HCT116 (cell line): Measurements from ENCODE around the gene CDKAL1. TPM values are rescaled to one million over a fixed set of nuclear protein-coding genes. Genes with fewer than 3 reads are reported as not detected.

Experiments used
- ATAC-seq: fragments of 200-7000 bp; cut with Tn5 transposase; 2 replicates; pipeline ENCODE4 v1.9.1; 2020; ENCODE audit warnings: mild to moderate bottlenecking, moderate library complexity
- BruUV-seq: library from RNA; stranded (reverse); fragments of 400-500 nt; replicated peaks from 2 replicates; lab custom pipeline; 2021; lab: Mats Ljungman, UMichigan
- CTCF ChIA-PET: fragments of 300-600 bp; sonication (Branson Sonifier 250); formaldehyde crosslinking; loops from one replicate; lab custom pipeline; 2021; ENCODE audit warnings: antibody characterized with exemption; lab: Charles Lee
- POLR2A ChIA-PET: fragments of 300-600, 350-600 bp; sonication (Branson Sonifier 250); formaldehyde crosslinking; loops from one replicate; lab custom pipeline; 2021; ENCODE audit warnings: antibody characterized with exemption; lab: Charles Lee
- RAD21 ChIA-PET, 2 experiments: fragments of 300-600 bp; sonication (Branson Sonifier 250); formaldehyde crosslinking; loops; one replicate each; lab custom pipeline; 2023; ENCODE audit warnings: low total read pairs in 2 of 2; ENCODE audit not compliant: uncharacterized antibody in 2 of 2, unreplicated experiment in 2 of 2, low non-redundant PET in 1 of 2; lab: Charles Lee
- DNase-seq: peaks from one replicate; pipeline ENCODE4 v3.0.0-alpha.2; 2010; ENCODE audit warnings: low read depth, low spot score
- H2AFZ ChIP-seq: fragments of 200-600 bp; shearing (Covaris generic), sonication (generic); 2 replicates; pipeline ENCODE4 v1.6.1; 2017; ENCODE audit warnings: low read depth, mixed run types, mixed read lengths, antibody characterized with exemption, low read length; ENCODE audit not compliant: poor library complexity, severe bottlenecking
- H3K27ac ChIP-seq: 2 replicates; pipeline ENCODE4 v1.5.1; 2012; ENCODE audit warnings: low read depth, low read length
- H3K27me3 ChIP-seq: fragments of 200-600 bp; sonication (generic); 2 replicates; pipeline ENCODE4 v1.6.1; 2016; ENCODE audit warnings: mixed run types, low read length, mixed read lengths; ENCODE audit not compliant: insufficient read depth
- H3K36me3 ChIP-seq, 2 experiments: fragments of 200-500 bp in 1 of 2; fragments of 200-600 bp in 1 of 2; sonication (Bioruptor generic) in 1 of 2; sonication (generic) in 1 of 2; 2 replicates each; pipeline versions ENCODE4 v1.5.1 to v1.6.1; 2014 to 2016; ENCODE audit warnings: low read length in 2 of 2, inconsistent platforms in 1 of 2, mixed read lengths in 1 of 2, mixed run types in 1 of 2; ENCODE audit not compliant: insufficient read depth in 2 of 2, control insufficient read depth in 1 of 2
- H3K4me1 ChIP-seq, 2 experiments: fragments of 200-600 bp in 1 of 2; sonication (generic) in 1 of 2; 2 replicates each; pipeline versions ENCODE4 v1.5.1 to v1.6.1; 2012 to 2017; ENCODE audit warnings: low read length in 2 of 2, inconsistent platforms in 1 of 2, mild to moderate bottlenecking in 1 of 2, mixed read lengths in 1 of 2, mixed run types in 1 of 2, moderate library complexity in 1 of 2; ENCODE audit not compliant: insufficient read depth in 2 of 2, control insufficient read depth in 1 of 2
- H3K4me2 ChIP-seq: fragments of 200-600 bp; sonication (generic); 2 replicates; pipeline ENCODE4 v1.6.1; 2017; ENCODE audit warnings: mixed run types, low read length, mixed read lengths
- H3K4me3 ChIP-seq, 2 experiments: fragments of 200-600 bp in 1 of 2; sonication (generic) in 1 of 2; replicated peaks in 1 of 2; 2 replicates each; pipeline ENCODE4 v1.5.1; 2011 to 2016; ENCODE audit warnings: low read length in 2 of 2, control low read depth in 1 of 2, low read depth in 1 of 2, mild to moderate bottlenecking in 1 of 2, mixed read lengths in 1 of 2, mixed run types in 1 of 2
- H3K79me2 ChIP-seq: fragments of 200-600 bp; sonication (generic); 2 replicates; pipeline ENCODE4 v1.6.1; 2017; ENCODE audit warnings: mild to moderate bottlenecking, mixed run types, low read length, moderate library complexity, mixed read lengths; ENCODE audit not compliant: insufficient read depth
- H3K9ac ChIP-seq: fragments of 200-600 bp; sonication (generic); 2 replicates; pipeline ENCODE4 v1.6.1; 2016; ENCODE audit warnings: low read length, mixed read lengths
- H3K9me2 ChIP-seq: fragments of 200-600 bp; sonication (generic), shearing (Covaris generic); 2 replicates; pipeline ENCODE4 v1.6.1; 2017; ENCODE audit warnings: mixed run types, mild to moderate bottlenecking, moderate library complexity; ENCODE audit not compliant: insufficient read depth
- H3K9me3 ChIP-seq, 2 experiments: fragments of 200-500 bp in 1 of 2; fragments of 200-600 bp in 1 of 2; sonication (Bioruptor generic) in 1 of 2; sonication (generic) in 1 of 2; 2 replicates each; pipeline ENCODE4 v1.6.1; 2014 to 2017; ENCODE audit warnings: low read length in 2 of 2, mixed read lengths in 2 of 2, inconsistent platforms in 1 of 2, low read depth in 1 of 2, mild to moderate bottlenecking in 1 of 2, mixed run types in 1 of 2, moderate library complexity in 1 of 2; ENCODE audit not compliant: control insufficient read depth in 1 of 2, insufficient read depth in 1 of 2
- H4K20me1 ChIP-seq: fragments of 200-600 bp; sonication (generic), shearing (Covaris generic); 2 replicates; pipeline ENCODE4 v1.6.1; 2017; ENCODE audit warnings: mixed run types, mild to moderate bottlenecking, moderate library complexity; ENCODE audit not compliant: insufficient read depth
- CBX3 ChIP-seq: IDR thresholded peaks from 2 replicates; pipeline ENCODE4 v1.6.1; 2012; ENCODE audit warnings: low read depth
- CEBPB ChIP-seq: IDR thresholded peaks from 2 replicates; pipeline ENCODE4 v1.6.1; 2012; ENCODE audit warnings: low read depth
- ELF1 ChIP-seq: IDR thresholded peaks from 2 replicates; pipeline ENCODE4 v1.6.1; 2012; ENCODE audit warnings: low read depth, borderline replicate concordance
- EZH2phosphoT487 ChIP-seq: fragments of 200-600 bp; IDR thresholded peaks from 2 replicates; pipeline ENCODE4 v1.6.1; 2018; ENCODE audit warnings: antibody characterized with exemption, borderline replicate concordance
- JUND ChIP-seq: IDR thresholded peaks from 2 replicates; pipeline ENCODE4 v1.6.1; 2012
- POLR2A ChIP-seq: IDR thresholded peaks from 2 replicates; pipeline ENCODE4 v1.7.0; 2011; ENCODE audit warnings: borderline replicate concordance; ENCODE audit not compliant: insufficient read depth, insufficient read length; ENCODE audit errors: extremely low read depth
- POLR2AphosphoS5 ChIP-seq: IDR thresholded peaks from 2 replicates; pipeline ENCODE4 v1.6.1; 2011; ENCODE audit warnings: mild to moderate bottlenecking, low read depth, low read length, moderate library complexity
- RAD21 ChIP-seq: IDR thresholded peaks from 2 replicates; pipeline ENCODE4 v1.6.1; 2012; ENCODE audit warnings: low read depth, mild to moderate bottlenecking
- SIN3A ChIP-seq: IDR thresholded peaks from 2 replicates; pipeline ENCODE4 v1.6.1; 2012; ENCODE audit warnings: low read depth
- SP1 ChIP-seq: IDR thresholded peaks from 2 replicates; pipeline ENCODE4 v1.6.1; 2012; ENCODE audit warnings: low read depth
- SRF ChIP-seq: IDR thresholded peaks from 2 replicates; pipeline ENCODE4 v1.6.1; 2012; ENCODE audit warnings: low read depth
- YY1 ChIP-seq: IDR thresholded peaks from 2 replicates; pipeline ENCODE4 v1.6.1; 2011; ENCODE audit warnings: low read length, low read depth, moderate library complexity, mild to moderate bottlenecking; ENCODE audit not compliant: insufficient replicate concordance; ENCODE audit errors: extremely low read depth
- ZFX ChIP-seq: fragments of 450-650 bp; IDR thresholded peaks from 2 replicates; pipeline ENCODE4 v1.6.1; 2017
- intact Hi-C: fragments of 100-400 bp; cut with micrococcal nuclease; formaldehyde crosslinking; loops from 2 replicates; pipeline ENCODE4 v1.10.0; 2022
- total RNA-seq: library from RNA; stranded (reverse); gene quantifications from one replicate; pipeline ENCODE4 v1.2.1, GENCODE V29; 2021; ENCODE audit not compliant: unreplicated experiment
- TF ChIP-seq, protein P1 (sequence below): IDR thresholded peaks from 2 replicates; pipeline ENCODE4 v1.6.1; 2012
- TF ChIP-seq, protein P2 (sequence below): IDR thresholded peaks from 2 replicates; pipeline ENCODE4 v1.6.1; 2012; ENCODE audit warnings: low read depth
- TF ChIP-seq, protein P3 (sequence below), 3 experiments: fragments of 200-600 bp in 1 of 3; sonication (generic) in 1 of 3; IDR thresholded peaks in 2 of 3; conservative IDR thresholded peaks in 1 of 3; 2 replicates each; pipeline ENCODE4 v1.5.1; 2012 to 2017; ENCODE audit warnings: low read depth in 2 of 3, low read length in 2 of 3, antibody characterized with exemption in 1 of 3, borderline replicate concordance in 1 of 3, control low read depth in 1 of 3, mild to moderate bottlenecking in 1 of 3, mixed read lengths in 1 of 3, mixed run types in 1 of 3, moderate library complexity in 1 of 3; ENCODE audit not compliant: insufficient read depth in 1 of 3
- TF ChIP-seq, protein P4 (sequence below): IDR thresholded peaks from 2 replicates; pipeline ENCODE4 v1.6.1; 2012

CDKAL1 gene
- total RNA-seq, 1 experiment from 2014 or later, result 14.9 TPM

DNA sequence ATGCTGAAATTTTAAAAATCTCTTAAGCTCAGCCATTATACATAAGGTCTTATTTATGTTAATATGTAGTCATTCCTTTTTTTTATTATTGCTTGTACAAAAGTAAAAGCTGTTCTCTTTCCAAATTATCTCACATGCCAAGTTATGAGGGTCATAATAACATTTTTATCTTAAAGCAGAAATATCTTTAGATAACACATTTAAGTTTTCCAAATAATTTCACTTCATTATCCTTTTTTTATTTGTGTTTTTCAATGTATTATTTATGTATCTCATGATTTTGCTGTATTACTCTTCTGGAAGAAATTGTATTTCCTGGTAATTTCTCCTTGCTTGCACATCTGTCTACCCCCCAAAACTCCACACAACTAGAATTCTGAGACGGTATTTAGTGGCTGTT lies 598.2 kb downstream of the CDKAL1 start (continued):
- TF ChIP-seq CEBPB (no peak), SIN3A (no peak), ELF1 (no peak), POLR2A (no peak), SRF (no peak), ZFX (no peak), EZH2phosphoT487 (no peak), POLR2AphosphoS5 (no peak)
- TF ChIP-seq, protein P1, sequence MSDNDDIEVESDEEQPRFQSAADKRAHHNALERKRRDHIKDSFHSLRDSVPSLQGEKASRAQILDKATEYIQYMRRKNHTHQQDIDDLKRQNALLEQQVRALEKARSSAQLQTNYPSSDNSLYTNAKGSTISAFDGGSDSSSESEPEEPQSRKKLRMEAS, result no peak
- TF ChIP-seq, all 23 proteins: peak for 0

DNA sequence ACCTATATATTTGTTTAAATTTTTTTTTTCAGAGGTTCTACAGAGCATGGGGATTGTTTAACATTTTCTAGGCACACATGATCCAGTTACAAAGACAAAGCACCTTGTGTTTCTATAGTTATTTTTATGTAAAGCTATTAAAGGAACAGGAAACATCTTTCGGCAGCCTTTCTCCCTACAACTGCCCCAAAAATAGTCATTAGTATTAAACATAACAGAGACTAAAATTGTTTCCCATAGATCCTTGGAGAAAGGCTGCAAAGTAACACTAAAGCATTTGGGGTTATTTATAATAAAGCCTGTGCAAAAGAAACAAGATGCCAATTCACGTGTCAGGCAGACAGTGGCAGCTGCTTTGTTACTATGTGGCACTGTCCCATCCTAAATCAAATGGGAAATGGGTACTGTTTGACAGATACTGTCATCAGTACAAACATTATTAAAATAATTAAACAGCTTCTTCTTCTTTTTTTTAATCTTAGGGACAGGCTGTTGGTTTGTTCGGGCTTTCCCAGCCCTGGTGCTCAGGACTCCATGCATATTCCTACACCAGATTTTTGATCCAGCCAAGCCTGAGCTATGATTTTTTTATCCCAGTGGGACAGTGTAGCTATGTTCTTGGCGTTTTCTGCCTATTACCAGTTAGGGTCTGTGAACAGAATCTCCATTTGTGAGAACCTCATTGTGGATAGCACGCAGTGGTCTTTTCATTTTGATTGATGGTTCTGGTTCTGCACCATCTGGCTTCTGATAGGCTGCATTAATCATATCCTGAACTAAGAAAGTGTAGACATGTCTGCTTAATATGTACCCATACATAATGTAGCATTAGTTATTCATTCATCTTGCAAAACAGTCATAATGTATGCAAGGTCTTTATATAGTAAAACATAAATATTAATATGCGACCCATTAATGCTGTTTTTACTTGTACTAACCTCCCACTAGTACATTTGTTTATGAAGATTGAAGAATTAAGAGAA lies 598.9 kb downstream of the CDKAL1 start:
- RAD21 ChIA-PET, result no interaction called here

More for the DNA sequence above, 598.9 kb downstream of the CDKAL1 start:
- H4K20me1 ChIP-seq, result no peaks in the 10 kb centered on the region
- H3K9ac ChIP-seq, result no peak overlapping the region
- H3K4me2 ChIP-seq, result no peak overlapping the region
- no peak overlapping the region for H3K27ac ChIP-seq
- H3K9me3 ChIP-seq, result no peaks in the 10 kb centered on the region
- intact Hi-C loops, result no loop called here
- no peak overlapping the region for H2AFZ ChIP-seq
- ChIA-PET POLR2A (no interaction called here), CTCF (interaction anchor here (1.0 kb wide), 1 partner anchor 10 kb away, joined by 3 read pairs; no protein-coding TSS in a partner anchor)
- DNase-seq (no peak), ATAC-seq (no peak)
- no peaks in the 10 kb centered on the region for H3K4me1 ChIP-seq
- H3K79me2 ChIP-seq, result no peaks in the 10 kb centered on the region
- H3K27me3 ChIP-seq, result no peaks in the 10 kb centered on the region
- no peaks in the 10 kb centered on the region for H3K36me3 ChIP-seq
- BruUV-seq, result no TSS peak
- H3K9me2 ChIP-seq, result no peaks in the 10 kb centered on the region
- TF ChIP-seq, protein P2, sequence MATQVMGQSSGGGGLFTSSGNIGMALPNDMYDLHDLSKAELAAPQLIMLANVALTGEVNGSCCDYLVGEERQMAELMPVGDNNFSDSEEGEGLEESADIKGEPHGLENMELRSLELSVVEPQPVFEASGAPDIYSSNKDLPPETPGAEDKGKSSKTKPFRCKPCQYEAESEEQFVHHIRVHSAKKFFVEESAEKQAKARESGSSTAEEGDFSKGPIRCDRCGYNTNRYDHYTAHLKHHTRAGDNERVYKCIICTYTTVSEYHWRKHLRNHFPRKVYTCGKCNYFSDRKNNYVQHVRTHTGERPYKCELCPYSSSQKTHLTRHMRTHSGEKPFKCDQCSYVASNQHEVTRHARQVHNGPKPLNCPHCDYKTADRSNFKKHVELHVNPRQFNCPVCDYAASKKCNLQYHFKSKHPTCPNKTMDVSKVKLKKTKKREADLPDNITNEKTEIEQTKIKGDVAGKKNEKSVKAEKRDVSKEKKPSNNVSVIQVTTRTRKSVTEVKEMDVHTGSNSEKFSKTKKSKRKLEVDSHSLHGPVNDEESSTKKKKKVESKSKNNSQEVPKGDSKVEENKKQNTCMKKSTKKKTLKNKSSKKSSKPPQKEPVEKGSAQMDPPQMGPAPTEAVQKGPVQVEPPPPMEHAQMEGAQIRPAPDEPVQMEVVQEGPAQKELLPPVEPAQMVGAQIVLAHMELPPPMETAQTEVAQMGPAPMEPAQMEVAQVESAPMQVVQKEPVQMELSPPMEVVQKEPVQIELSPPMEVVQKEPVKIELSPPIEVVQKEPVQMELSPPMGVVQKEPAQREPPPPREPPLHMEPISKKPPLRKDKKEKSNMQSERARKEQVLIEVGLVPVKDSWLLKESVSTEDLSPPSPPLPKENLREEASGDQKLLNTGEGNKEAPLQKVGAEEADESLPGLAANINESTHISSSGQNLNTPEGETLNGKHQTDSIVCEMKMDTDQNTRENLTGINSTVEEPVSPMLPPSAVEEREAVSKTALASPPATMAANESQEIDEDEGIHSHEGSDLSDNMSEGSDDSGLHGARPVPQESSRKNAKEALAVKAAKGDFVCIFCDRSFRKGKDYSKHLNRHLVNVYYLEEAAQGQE, result no peak
- no peak for TF ChIP-seq SP1
- TF ChIP-seq, protein P3, sequence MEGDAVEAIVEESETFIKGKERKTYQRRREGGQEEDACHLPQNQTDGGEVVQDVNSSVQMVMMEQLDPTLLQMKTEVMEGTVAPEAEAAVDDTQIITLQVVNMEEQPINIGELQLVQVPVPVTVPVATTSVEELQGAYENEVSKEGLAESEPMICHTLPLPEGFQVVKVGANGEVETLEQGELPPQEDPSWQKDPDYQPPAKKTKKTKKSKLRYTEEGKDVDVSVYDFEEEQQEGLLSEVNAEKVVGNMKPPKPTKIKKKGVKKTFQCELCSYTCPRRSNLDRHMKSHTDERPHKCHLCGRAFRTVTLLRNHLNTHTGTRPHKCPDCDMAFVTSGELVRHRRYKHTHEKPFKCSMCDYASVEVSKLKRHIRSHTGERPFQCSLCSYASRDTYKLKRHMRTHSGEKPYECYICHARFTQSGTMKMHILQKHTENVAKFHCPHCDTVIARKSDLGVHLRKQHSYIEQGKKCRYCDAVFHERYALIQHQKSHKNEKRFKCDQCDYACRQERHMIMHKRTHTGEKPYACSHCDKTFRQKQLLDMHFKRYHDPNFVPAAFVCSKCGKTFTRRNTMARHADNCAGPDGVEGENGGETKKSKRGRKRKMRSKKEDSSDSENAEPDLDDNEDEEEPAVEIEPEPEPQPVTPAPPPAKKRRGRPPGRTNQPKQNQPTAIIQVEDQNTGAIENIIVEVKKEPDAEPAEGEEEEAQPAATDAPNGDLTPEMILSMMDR (IDR thresholded peaks at IDR 0.05 in 2 of 3, conservative IDR thresholded peaks at IDR 0.05 in 1 of 3; ENCODE audit: borderline replicate concordance in 1 of 3, insufficient read depth in 1 of 3, low read depth in 2 of 3, low read length in 2 of 3), result no peak
- TF ChIP-seq CEBPB, result no peak
- TF ChIP-seq YY1, result no peak
- no peak for TF ChIP-seq SIN3A
- no peak for TF ChIP-seq POLR2A
- TF ChIP-seq, protein P4, sequence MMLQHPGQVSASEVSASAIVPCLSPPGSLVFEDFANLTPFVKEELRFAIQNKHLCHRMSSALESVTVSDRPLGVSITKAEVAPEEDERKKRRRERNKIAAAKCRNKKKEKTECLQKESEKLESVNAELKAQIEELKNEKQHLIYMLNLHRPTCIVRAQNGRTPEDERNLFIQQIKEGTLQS, result no peak
- TF ChIP-seq CBX3, result no peak
- TF ChIP-seq JUND, result no peak
- TF ChIP-seq POLR2AphosphoS5, result no peak
- TF ChIP-seq RAD21, result no peak
- TF ChIP-seq, protein P1, result no peak
- TF ChIP-seq, all 23 proteins: peak for 0
- H3K4me3 ChIP-seq, result no peak overlapping the region
